Hepatocyte (in vitro differentiated cells): ENCODE data around the gene MRPL37. TPM values are rescaled to one million over a fixed set of nuclear protein-coding genes. Genes with fewer than 3 reads are reported as not detected.

Source experiments
- DNase-seq: peaks from one replicate; pipeline ENCODE4 v3.0.0-alpha.2; 2016; ENCODE audit warnings: low spot score
- H2AFZ ChIP-seq: fragments of 200-600 bp; sonication (generic); 2 replicates; pipeline ENCODE4 v1.6.0; 2016; ENCODE audit warnings: antibody characterized with exemption, mild to moderate bottlenecking
- H3K27ac ChIP-seq: fragments of 200-600 bp; sonication (generic); 2 replicates; pipeline ENCODE4 v1.5.1; 2016; ENCODE audit warnings: mild to moderate bottlenecking
- H3K27me3 ChIP-seq: fragments of 200-600 bp; sonication (generic); 2 replicates; pipeline ENCODE4 v1.6.1; 2016
- H3K36me3 ChIP-seq: fragments of 200-600 bp; sonication (generic); replicated peaks from 2 replicates; pipeline ENCODE4 v1.5.1; 2016; ENCODE audit warnings: low read depth; ENCODE audit not compliant: insufficient read depth
- H3K4me1 ChIP-seq: fragments of 200-600 bp; sonication (generic); 2 replicates; pipeline ENCODE4 v1.5.1; 2016; ENCODE audit warnings: mild to moderate bottlenecking, moderate library complexity; ENCODE audit not compliant: insufficient read depth
- H3K4me2 ChIP-seq: fragments of 200-600 bp; sonication (generic); 2 replicates; pipeline ENCODE4 v1.6.0; 2016
- H3K4me3 ChIP-seq: fragments of 200-600 bp; sonication (generic); 2 replicates; pipeline ENCODE4 v1.5.1; 2016; ENCODE audit warnings: mild to moderate bottlenecking
- H3K79me2 ChIP-seq: fragments of 200-600 bp; sonication (generic); 2 replicates; pipeline ENCODE4 v1.6.0; 2017; ENCODE audit warnings: mild to moderate bottlenecking
- H3K9me2 ChIP-seq: fragments of 200-600 bp; sonication (generic); replicated peaks from 2 replicates; pipeline ENCODE4 v1.6.0; 2017; ENCODE audit warnings: mild to moderate bottlenecking; ENCODE audit not compliant: insufficient read depth
- H3K9me3 ChIP-seq: fragments of 200-600 bp; sonication (generic); 2 replicates; pipeline ENCODE4 v1.5.1; 2016; ENCODE audit warnings: low read depth, mild to moderate bottlenecking
- H4K20me1 ChIP-seq: fragments of 200-600 bp; sonication (generic); 2 replicates; pipeline ENCODE4 v1.6.0; 2016; ENCODE audit warnings: mild to moderate bottlenecking; ENCODE audit not compliant: insufficient read depth, poor library complexity, severe bottlenecking
- EZH2 ChIP-seq: fragments of 200-600 bp; sonication (generic); IDR thresholded peaks from 2 replicates; pipeline ENCODE4 v1.6.1; 2016; ENCODE audit warnings: antibody characterized with exemption, mild to moderate bottlenecking, borderline replicate concordance
- EZH2phosphoT487 ChIP-seq: fragments of 200-600 bp; sonication (generic); IDR thresholded peaks from one replicate; pipeline ENCODE4 v1.6.1; 2018; ENCODE audit warnings: antibody characterized with exemption, mild to moderate bottlenecking, low read depth, moderate library complexity; ENCODE audit not compliant: unreplicated experiment, severe bottlenecking
- WGBS: methylation state at CpG from one replicate; pipeline ENCODE4 v1.1.6; 2016; ENCODE audit warnings: low lambda C conversion rate; ENCODE audit errors: missing lambda C conversion rate; 5-methylcytosine and 5-hydroxymethylcytosine counted together
- polyA plus RNA-seq: library from polyadenylated mRNA; unstranded; fragments of >200 nt; fragmentation: Nextera tagmentation; extraction: Ambion mirVana; gene quantifications from 2 replicates; pipeline ENCODE4 v1.2.1, GENCODE V29; 2016
- total RNA-seq: library from RNA; depleted of rRNA; stranded (reverse); fragments of >200 nt; gene quantifications from 2 replicates; pipeline ENCODE4 v1.2.3, GENCODE V29; 2014
- TF ChIP-seq, protein P1 (sequence below): fragments of 200-600 bp; sonication (generic); IDR thresholded peaks from 2 replicates; pipeline ENCODE4 v1.5.1; 2016; ENCODE audit warnings: antibody characterized with exemption, mild to moderate bottlenecking; ENCODE audit not compliant: poor library complexity

Gene MRPL37
- total and polyA plus RNA-seq, 2 experiments from 2014 or later: 60.9 to 81.8 TPM

DNA sequence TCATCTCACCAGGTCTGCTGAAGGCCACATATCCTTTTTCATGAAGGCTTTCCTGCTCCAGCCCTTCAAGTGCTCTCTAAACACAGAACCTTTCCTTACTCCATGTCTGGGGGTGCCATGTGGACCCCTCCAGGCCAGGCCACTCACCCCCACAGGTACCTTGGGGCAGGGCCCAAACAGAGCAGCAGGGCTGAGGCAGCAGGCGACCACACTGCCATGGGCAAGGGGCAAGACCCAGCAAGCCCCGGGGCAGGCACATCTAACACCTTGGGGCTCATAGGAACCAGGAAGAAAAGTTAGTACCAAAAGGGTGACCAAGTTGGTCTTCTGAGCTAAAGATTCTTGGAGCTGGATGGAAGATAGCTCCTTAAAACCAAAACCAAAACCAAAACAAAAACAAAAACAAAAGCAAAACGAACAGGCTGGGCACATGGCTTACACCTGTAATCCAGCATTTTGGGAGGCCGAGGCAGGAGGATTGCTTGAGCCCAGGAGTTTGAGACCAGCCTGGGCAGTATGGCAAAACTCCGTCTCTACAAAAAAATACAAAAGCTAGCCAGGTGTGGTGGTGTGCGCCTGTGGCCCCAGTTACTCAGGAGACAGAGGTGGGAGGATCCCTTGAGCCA is 63.7 kb downstream of the MRPL37 start:
- H4K20me1 ChIP-seq: peaks cover 23% of the 10 kb centered on the region
- H3K9me2 ChIP-seq: no peaks in the 10 kb centered on the region
- no peak overlapping the region for H3K4me3 ChIP-seq
- no peaks in the 10 kb centered on the region for H3K9me3 ChIP-seq
- no peak for DNase-seq
- peaks cover 81% of the 10 kb centered on the region for H3K79me2 ChIP-seq
- 96% methylated on average over 6 of the region's 6 CpGs for WGBS
- no peaks in the 10 kb centered on the region for H3K36me3 ChIP-seq
- H3K4me1 ChIP-seq: no peaks in the 10 kb centered on the region
- no peak overlapping the region for H3K4me2 ChIP-seq
- no peaks in the 10 kb centered on the region for H3K27me3 ChIP-seq
- no peak overlapping the region for H2AFZ ChIP-seq
- TF ChIP-seq EZH2 (no peak), EZH2phosphoT487 (no peak)
- TF ChIP-seq, protein P1, sequence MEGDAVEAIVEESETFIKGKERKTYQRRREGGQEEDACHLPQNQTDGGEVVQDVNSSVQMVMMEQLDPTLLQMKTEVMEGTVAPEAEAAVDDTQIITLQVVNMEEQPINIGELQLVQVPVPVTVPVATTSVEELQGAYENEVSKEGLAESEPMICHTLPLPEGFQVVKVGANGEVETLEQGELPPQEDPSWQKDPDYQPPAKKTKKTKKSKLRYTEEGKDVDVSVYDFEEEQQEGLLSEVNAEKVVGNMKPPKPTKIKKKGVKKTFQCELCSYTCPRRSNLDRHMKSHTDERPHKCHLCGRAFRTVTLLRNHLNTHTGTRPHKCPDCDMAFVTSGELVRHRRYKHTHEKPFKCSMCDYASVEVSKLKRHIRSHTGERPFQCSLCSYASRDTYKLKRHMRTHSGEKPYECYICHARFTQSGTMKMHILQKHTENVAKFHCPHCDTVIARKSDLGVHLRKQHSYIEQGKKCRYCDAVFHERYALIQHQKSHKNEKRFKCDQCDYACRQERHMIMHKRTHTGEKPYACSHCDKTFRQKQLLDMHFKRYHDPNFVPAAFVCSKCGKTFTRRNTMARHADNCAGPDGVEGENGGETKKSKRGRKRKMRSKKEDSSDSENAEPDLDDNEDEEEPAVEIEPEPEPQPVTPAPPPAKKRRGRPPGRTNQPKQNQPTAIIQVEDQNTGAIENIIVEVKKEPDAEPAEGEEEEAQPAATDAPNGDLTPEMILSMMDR: no peak
- no peak overlapping the region for H3K27ac ChIP-seq

DNA sequence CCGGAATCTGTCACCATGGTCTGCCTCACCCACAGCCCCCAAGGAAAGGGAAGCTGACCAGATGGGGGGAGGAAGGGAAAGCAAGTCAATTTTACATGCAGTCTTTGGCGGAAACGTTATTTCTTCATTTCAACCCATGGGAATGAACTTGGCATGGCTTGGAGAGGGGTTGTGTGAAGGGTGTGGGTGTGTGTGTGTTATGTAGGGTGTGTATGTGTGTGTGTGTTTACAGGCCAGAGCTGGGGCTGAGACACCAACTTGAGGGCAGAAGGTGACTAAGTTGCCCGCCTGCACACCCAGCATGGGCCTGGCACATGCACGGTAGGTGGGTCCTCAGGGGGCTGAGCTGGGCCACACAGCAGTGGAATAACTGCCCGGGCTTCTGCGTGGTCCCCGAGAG is 65.2 kb downstream of the MRPL37 start:
- H3K36me3 ChIP-seq: no peaks in the 10 kb centered on the region
- 94% methylated on average over 8 of the region's 8 CpGs for WGBS
- H3K9me2 ChIP-seq: no peaks in the 10 kb centered on the region
- no peak overlapping the region for H3K4me3 ChIP-seq
- H3K9me3 ChIP-seq: no peaks in the 10 kb centered on the region
- DNase-seq: no peak
- no peaks in the 10 kb centered on the region for H3K4me1 ChIP-seq
- TF ChIP-seq, protein P1: no peak
- TF ChIP-seq EZH2phosphoT487: no peak
- no peak for TF ChIP-seq EZH2
- no peak overlapping the region for H3K27ac ChIP-seq
- H4K20me1 ChIP-seq: peaks cover 31% of the 10 kb centered on the region
- H3K79me2 ChIP-seq: peaks cover 87% of the 10 kb centered on the region
- no peak overlapping the region for H2AFZ ChIP-seq
- H3K27me3 ChIP-seq: no peaks in the 10 kb centered on the region
- no peak overlapping the region for H3K4me2 ChIP-seq

DNA sequence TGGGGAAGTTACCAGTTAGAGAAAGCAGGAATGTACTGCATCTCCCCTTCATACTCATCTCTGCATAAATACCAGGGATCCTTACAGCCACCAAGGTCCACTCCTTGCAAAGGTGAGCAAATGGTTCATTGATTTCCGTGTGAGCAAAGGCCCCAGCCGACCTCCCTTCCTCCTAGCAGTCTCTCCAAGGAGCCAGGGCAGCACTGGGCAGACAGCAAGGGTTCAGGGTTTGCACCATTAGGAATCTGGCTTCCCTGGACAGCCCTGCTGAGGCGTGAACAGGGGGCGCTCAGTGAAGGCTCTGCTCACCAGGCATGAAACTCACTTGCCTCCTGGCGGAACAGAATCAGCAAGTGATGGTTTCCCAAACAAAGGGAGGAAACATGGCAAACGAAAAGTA is 65.7 kb downstream of the MRPL37 start:
- peaks cover 29% of the 10 kb centered on the region for H4K20me1 ChIP-seq
- H3K4me2 ChIP-seq: no peak overlapping the region
- peaks cover 89% of the 10 kb centered on the region for H3K79me2 ChIP-seq
- 93% methylated on average over 6 of the region's 6 CpGs for WGBS
- no peak overlapping the region for H3K27ac ChIP-seq
- H3K4me1 ChIP-seq: no peaks in the 10 kb centered on the region
- H3K9me2 ChIP-seq: no peaks in the 10 kb centered on the region
- no peak for DNase-seq
- no peaks in the 10 kb centered on the region for H3K9me3 ChIP-seq
- H3K4me3 ChIP-seq: no peak overlapping the region
- TF ChIP-seq EZH2 (no peak), EZH2phosphoT487 (no peak)
- TF ChIP-seq, protein P1: no peak
- H2AFZ ChIP-seq: no peak overlapping the region
- H3K36me3 ChIP-seq: no peaks in the 10 kb centered on the region
- no peaks in the 10 kb centered on the region for H3K27me3 ChIP-seq

DNA sequence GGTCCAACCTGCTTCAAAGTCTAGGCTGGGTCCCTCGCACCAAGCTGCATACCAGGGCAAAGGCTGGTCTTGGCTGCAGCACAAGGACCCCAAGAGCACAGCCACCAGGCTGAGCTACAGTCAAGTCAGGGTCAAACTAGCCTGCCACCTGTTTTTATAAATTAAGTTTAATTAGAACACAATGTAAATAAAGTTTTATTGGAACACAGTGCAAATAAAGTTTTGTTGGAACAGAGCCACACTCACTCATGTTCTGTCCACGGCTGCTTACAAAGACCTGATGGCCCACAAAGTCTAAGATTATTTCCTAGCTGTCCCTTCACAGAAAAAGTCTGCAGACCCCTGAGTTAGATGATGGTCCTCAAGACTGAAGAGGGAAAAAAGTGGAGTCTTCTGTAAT is 66.2 kb downstream of the MRPL37 start:
- H4K20me1 ChIP-seq: peaks cover 31% of the 10 kb centered on the region
- WGBS: 87% methylated on average over 2 of the region's 2 CpGs
- TF ChIP-seq EZH2: no peak
- TF ChIP-seq EZH2phosphoT487: no peak
- TF ChIP-seq, protein P1: no peak
- no peak overlapping the region for H3K4me2 ChIP-seq
- H3K4me3 ChIP-seq: no peak overlapping the region
- H3K9me2 ChIP-seq: no peaks in the 10 kb centered on the region
- H3K79me2 ChIP-seq: peaks cover 90% of the 10 kb centered on the region
- H3K9me3 ChIP-seq: no peaks in the 10 kb centered on the region
- no peaks in the 10 kb centered on the region for H3K4me1 ChIP-seq
- no peak overlapping the region for H2AFZ ChIP-seq
- no peaks in the 10 kb centered on the region for H3K36me3 ChIP-seq
- no peak overlapping the region for H3K27ac ChIP-seq
- no peak for DNase-seq
- no peaks in the 10 kb centered on the region for H3K27me3 ChIP-seq
